Measurements from ENCODE around the gene RIC1.
"Not testable (repeated sequence)": the region's sequence is repeated elsewhere in the genome, so short reads cannot be mapped to it uniquely, and the experiment has no call there.

The RIC1 gene

DNA sequence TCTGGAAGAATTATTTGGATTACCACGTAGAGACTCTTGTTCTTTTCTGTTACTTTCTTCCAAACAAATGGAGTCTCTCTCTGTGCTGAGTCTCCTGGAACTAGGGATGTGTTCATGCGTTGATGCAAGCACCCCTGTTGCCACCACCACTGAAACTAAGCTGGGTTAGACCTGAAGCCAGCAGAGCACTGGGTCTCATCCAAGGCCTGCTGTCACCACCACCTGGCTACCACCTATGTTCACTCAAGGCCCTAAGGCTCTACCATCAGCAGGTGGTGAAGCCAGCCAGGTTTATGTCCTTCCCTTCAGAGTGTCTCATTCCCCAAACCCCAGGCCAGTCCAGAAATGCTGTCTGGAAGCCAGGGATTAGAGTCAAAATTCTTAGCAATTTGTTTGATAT, 13.3 kb downstream of the RIC1 start:
- H3K4me3 ChIP-seq (ENCODE audit: low read depth, low read length), result no peak overlapping the region
- no peaks in the 10 kb centered on the region for H3K9me3 ChIP-seq (ENCODE audit: control insufficient read depth, insufficient read depth, low read length)
- no peak overlapping the region for H3K9ac ChIP-seq (ENCODE audit: low read depth, low read length)
- no peaks in the 10 kb centered on the region for H3K4me1 ChIP-seq (ENCODE audit: control insufficient read depth, insufficient read depth, low read length)
- no peaks in the 10 kb centered on the region for H3K36me3 ChIP-seq (ENCODE audit: control insufficient read depth, insufficient read depth, low read length)
- no peaks in the 10 kb centered on the region for H3K27me3 ChIP-seq (ENCODE audit: control insufficient read depth, insufficient read depth, low read length)
- H3K27ac ChIP-seq (ENCODE audit: low read depth, low read length), result no peak overlapping the region

DNA sequence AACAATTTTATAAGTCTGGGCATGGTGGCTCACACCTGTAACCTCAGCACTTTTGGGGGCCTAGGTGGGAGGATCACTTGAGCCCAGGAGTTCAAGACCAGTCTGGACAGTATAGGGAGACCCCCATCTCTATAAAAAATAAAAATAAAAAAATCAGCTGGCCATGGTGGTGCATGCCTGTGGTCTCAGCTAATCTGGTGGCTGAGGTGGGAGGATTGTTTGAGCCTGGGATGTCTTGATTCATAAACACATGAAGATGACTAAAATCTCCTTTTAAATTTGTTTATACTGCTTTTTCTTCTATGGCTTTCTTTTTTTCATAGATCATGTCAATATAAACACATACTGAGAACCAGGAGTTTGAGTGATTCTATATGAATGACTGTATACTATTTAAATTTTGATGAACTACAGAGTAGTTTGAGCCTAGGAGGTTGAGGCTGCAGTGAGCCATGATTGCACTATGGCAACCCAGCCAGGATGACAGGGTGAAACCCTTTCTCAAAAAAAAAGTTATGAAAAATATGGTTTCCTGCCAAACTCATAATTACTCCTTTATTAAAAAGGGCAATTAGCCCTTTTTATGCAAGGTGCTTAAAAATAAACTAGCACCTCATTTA, 14.2 kb downstream of the RIC1 start:
- Histone ChIP-seq H3K4me3 (ENCODE audit: low read depth, low read length) (no peak overlapping the region), H3K9me3 (ENCODE audit: control insufficient read depth, insufficient read depth, low read length) (no peaks in the 10 kb centered on the region), H3K27ac (ENCODE audit: low read depth, low read length) (no peak overlapping the region), H3K27me3 (ENCODE audit: control insufficient read depth, insufficient read depth, low read length) (no peaks in the 10 kb centered on the region), H3K4me1 (ENCODE audit: control insufficient read depth, insufficient read depth, low read length) (no peaks in the 10 kb centered on the region), H3K36me3 (ENCODE audit: control insufficient read depth, insufficient read depth, low read length) (no peaks in the 10 kb centered on the region), H3K9ac (ENCODE audit: low read depth, low read length) (no peak overlapping the region)

DNA sequence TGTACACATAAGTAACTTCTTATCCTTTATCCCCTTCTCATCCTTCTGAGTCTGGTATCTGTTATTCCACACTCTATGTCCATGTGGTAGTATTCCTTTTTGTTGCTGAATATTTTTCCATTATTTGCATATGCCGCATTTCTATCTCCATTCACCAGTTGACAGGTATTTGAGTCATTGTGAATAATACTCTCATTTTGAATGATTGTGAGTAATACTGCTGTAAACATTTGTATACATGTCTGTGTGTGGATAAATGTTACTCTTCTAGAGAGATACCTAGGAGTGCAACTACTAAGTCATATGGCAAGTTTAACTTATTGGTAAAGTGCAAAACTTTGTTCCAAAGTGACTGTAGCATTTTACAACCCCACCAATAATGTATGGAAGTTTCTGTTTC, 15.6 kb downstream of the RIC1 start:
- Histone ChIP-seq H3K9me3 (ENCODE audit: control insufficient read depth, insufficient read depth, low read length) (no peaks in the 10 kb centered on the region), H3K4me3 (ENCODE audit: low read depth, low read length) (no peak overlapping the region), H3K27me3 (ENCODE audit: control insufficient read depth, insufficient read depth, low read length) (no peaks in the 10 kb centered on the region), H3K9ac (ENCODE audit: low read depth, low read length) (no peak overlapping the region), H3K36me3 (ENCODE audit: control insufficient read depth, insufficient read depth, low read length) (no peaks in the 10 kb centered on the region), H3K4me1 (ENCODE audit: control insufficient read depth, insufficient read depth, low read length) (no peaks in the 10 kb centered on the region), H3K27ac (ENCODE audit: low read depth, low read length) (no peak overlapping the region)

DNA sequence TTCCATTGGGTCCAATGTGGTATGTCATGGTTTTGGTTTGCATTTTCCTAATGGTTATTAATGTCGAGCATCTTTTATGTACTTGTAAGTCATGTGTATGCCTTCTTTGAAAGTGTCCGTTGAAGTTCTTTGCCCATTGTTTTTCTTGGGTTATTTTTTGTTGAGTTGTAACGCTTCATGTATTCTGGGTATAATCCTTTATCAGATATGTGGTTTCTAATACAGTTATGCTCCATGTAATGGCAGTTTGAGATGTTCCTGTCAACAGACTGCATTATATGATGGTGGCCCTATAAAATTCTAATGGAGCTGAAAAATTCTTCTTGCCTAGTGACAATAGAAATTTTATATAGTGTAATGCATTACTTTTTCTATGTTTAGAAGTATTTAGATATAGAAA, 17.2 kb downstream of the RIC1 start:
- H3K36me3 ChIP-seq (ENCODE audit: control insufficient read depth, insufficient read depth, low read length), result no peaks in the 10 kb centered on the region
- H3K9ac ChIP-seq (ENCODE audit: low read depth, low read length), result no peak overlapping the region
- no peaks in the 10 kb centered on the region for H3K4me1 ChIP-seq (ENCODE audit: control insufficient read depth, insufficient read depth, low read length)
- H3K9me3 ChIP-seq (ENCODE audit: control insufficient read depth, insufficient read depth, low read length), result no peaks in the 10 kb centered on the region
- H3K4me3 ChIP-seq (ENCODE audit: low read depth, low read length), result no peak overlapping the region
- no peaks in the 10 kb centered on the region for H3K27me3 ChIP-seq (ENCODE audit: control insufficient read depth, insufficient read depth, low read length)
- H3K27ac ChIP-seq (ENCODE audit: low read depth, low read length), result no peak overlapping the region

DNA sequence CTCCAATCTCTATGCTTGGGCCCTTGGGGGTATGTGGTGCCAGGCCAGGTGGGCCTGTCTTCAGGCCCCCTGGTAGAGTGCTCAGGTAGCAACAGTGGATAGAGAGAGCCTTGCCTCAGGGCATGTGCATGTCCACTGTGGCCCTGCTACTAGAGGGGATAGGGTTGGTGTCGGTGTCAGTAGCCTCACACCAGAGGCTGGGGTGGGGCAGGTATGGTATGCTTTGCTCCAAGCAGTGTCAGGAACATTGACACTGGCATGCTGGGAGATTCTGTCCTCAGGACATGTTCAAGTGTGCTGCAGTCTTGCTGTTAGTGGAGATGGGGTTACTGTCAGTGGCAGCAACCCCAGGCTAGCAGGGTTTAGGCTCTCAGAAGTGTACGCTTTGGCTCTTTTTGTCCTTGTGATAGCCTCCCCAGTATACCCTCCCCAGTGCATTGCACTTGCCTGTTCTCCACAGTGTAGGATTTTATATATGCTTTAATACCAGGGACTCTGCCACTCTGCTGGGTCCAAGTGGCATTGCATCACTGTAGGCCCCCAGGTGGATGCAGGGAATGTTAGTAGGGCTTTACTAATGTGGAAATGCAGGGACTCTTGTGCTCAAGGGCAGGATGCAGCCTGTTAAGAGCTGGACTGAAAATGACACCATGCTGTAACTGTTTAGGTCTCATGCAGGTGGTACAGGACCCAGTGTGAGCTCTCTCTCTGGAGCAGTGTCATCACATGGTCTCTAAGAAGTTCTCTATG, 21.6 kb downstream of the RIC1 start:
- H3K4me3 ChIP-seq (ENCODE audit: low read depth, low read length), result no peak overlapping the region
- H3K36me3 ChIP-seq (ENCODE audit: control insufficient read depth, insufficient read depth, low read length), result no peaks in the 10 kb centered on the region
- no peaks in the 10 kb centered on the region for H3K4me1 ChIP-seq (ENCODE audit: control insufficient read depth, insufficient read depth, low read length)
- H3K27me3 ChIP-seq (ENCODE audit: control insufficient read depth, insufficient read depth, low read length), result no peaks in the 10 kb centered on the region
- H3K9ac ChIP-seq (ENCODE audit: low read depth, low read length), result no peak overlapping the region
- H3K9me3 ChIP-seq (ENCODE audit: control insufficient read depth, insufficient read depth, low read length), result peaks cover 9% of the 10 kb centered on the region; the same call in 1 of the 2 replicates
- H3K27ac ChIP-seq (ENCODE audit: low read depth, low read length), result no peak overlapping the region

DNA sequence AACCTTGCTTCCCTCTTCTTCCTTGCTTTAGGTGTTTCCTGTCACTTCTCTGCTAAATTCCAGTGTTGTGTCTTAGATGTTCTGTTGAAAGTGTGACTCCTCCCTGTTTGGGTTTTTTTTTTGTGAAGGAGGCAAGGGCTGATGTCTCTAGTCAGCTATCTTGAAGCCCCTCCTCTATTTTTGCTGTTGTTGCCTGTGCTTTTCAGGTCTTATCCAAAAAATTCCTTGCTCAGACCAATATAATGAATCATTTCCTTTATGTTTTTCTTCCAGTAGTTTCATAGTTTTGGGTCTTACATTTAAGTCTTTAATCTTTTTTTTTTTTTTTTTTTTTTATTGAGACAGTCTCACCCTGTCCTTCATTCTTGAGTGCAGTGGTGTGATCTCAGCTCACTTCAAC, 22.3 kb downstream of the RIC1 start:
- Histone ChIP-seq H3K27ac (ENCODE audit: low read depth, low read length) (no peak overlapping the region), H3K4me3 (ENCODE audit: low read depth, low read length) (no peak overlapping the region), H3K9ac (ENCODE audit: low read depth, low read length) (no peak overlapping the region), H3K27me3 (ENCODE audit: control insufficient read depth, insufficient read depth, low read length) (no peaks in the 10 kb centered on the region), H3K36me3 (ENCODE audit: control insufficient read depth, insufficient read depth, low read length) (no peaks in the 10 kb centered on the region), H3K9me3 (ENCODE audit: control insufficient read depth, insufficient read depth, low read length) (peaks cover 9% of the 10 kb centered on the region; the same call in 1 of the 2 replicates), H3K4me1 (ENCODE audit: control insufficient read depth, insufficient read depth, low read length) (no peaks in the 10 kb centered on the region)

DNA sequence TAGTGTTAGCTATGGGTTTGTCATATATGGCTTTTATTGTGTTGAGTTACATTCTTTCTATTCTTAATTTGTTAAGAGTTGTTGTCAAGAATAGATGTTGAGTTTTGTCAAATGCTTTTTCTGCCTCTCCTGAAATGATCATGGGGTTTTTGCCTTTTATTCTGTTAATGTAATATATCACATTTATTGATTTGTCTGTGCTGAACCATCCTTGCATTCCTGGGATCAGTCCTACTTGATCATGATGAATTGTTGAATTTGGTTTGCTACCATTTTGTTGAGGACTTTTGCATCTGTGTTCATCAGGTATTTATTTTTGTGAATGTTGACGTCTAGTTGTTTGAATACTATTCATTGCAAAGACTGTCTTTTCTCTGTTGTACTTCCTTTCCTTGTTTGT, 23.9 kb downstream of the RIC1 start:
- no peaks in the 10 kb centered on the region for H3K4me1 ChIP-seq (ENCODE audit: control insufficient read depth, insufficient read depth, low read length)
- no peak overlapping the region for H3K9ac ChIP-seq (ENCODE audit: low read depth, low read length)
- no peak overlapping the region for H3K4me3 ChIP-seq (ENCODE audit: low read depth, low read length)
- no peaks in the 10 kb centered on the region for H3K27me3 ChIP-seq (ENCODE audit: control insufficient read depth, insufficient read depth, low read length)
- no peak overlapping the region for H3K27ac ChIP-seq (ENCODE audit: low read depth, low read length)
- no peaks in the 10 kb centered on the region; the same call in 1 of the 2 replicates for H3K36me3 ChIP-seq (ENCODE audit: control insufficient read depth, insufficient read depth, low read length)
- H3K9me3 ChIP-seq (ENCODE audit: control insufficient read depth, insufficient read depth, low read length), result peaks cover 9% of the 10 kb centered on the region; the same call in 1 of the 2 replicates

DNA sequence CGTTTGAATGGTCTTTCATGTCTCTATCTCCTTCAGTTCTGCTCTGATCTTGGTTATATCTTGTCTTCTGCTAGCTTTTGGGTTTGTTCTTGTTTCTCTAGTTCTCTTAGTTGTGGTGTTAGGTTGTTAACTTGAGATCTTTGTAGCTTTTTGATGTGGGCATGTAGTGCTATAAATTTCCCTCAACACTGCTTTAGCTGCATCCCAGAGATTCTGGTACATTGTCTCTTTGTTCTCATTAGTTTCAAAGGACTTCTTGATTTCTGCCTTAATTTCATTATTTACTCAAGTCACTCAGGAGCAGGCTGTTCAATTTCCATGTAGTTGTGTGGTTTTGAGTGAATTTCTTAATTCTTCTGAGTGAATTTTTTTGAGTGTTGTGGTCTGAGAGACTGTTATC, 33.9 kb downstream of the RIC1 start:
- H3K27ac ChIP-seq (ENCODE audit: low read depth, low read length); H3K36me3 ChIP-seq (ENCODE audit: control insufficient read depth, insufficient read depth, low read length); H3K4me1 ChIP-seq (ENCODE audit: control insufficient read depth, insufficient read depth, low read length); H3K9ac ChIP-seq (ENCODE audit: low read depth, low read length); H3K9me3 ChIP-seq (ENCODE audit: control insufficient read depth, insufficient read depth, low read length); H3K27me3 ChIP-seq (ENCODE audit: control insufficient read depth, insufficient read depth, low read length); H3K4me3 ChIP-seq (ENCODE audit: low read depth, low read length): not testable (repeated sequence)

DNA sequence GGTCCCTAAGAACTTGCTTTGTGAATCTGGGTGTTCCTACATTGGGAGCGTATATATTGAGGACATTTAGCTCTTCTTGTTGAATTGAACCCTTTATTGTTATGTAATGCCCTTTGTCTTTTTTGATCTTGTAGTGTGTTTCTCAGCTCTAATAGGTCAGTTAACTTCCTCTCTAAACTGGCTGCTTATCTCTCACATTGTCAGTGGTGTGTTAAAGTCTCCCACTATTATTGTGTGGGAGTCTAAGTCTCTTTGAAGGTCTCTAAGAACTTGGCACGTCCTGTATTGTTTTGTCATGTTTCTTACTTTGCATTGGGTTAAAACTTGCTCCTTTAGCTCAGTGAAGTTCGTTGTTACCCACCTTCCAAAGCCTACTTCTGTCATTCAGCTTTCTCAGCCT, 36.2 kb downstream of the RIC1 start:
- Histone ChIP-seq H3K4me1 (ENCODE audit: control insufficient read depth, insufficient read depth, low read length) (no peaks in the 10 kb centered on the region), H3K9ac (ENCODE audit: low read depth, low read length) (no peak overlapping the region), H3K4me3 (ENCODE audit: low read depth, low read length) (no peak overlapping the region), H3K9me3 (ENCODE audit: control insufficient read depth, insufficient read depth, low read length) (no peaks in the 10 kb centered on the region), H3K27me3 (ENCODE audit: control insufficient read depth, insufficient read depth, low read length) (no peaks in the 10 kb centered on the region), H3K27ac (ENCODE audit: low read depth, low read length) (no peak overlapping the region), H3K36me3 (ENCODE audit: control insufficient read depth, insufficient read depth, low read length) (0 out of 2 replicates have a peak, but pooled peaks cover 3% of the 10 kb centered on the region)

DNA sequence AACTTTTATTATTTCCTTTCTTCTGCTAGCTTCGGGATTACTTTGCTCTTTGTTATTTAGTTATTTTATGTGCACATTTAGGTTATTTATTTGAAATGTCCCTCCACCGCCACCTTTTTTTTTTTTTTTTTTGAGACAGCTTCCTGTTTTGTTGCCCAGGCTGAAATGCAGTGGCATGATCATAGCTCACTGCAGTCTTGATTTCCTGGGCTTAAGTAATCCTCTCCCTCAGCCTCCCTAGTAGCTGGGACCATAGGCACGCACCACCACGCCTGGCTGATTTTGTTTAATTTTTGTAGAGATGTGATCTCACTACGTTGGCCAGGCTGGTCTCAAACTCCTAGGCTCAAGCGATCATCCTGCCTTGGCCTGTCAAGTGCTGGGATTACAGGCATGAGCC, 38.5 kb downstream of the RIC1 start:
- Histone ChIP-seq H3K27me3 (ENCODE audit: control insufficient read depth, insufficient read depth, low read length) (no peaks in the 10 kb centered on the region), H3K9ac (ENCODE audit: low read depth, low read length) (no peak overlapping the region), H3K27ac (ENCODE audit: low read depth, low read length) (no peak overlapping the region), H3K36me3 (ENCODE audit: control insufficient read depth, insufficient read depth, low read length) (0 out of 2 replicates have a peak, but pooled peaks cover 3% of the 10 kb centered on the region), H3K4me3 (ENCODE audit: low read depth, low read length) (no peak overlapping the region), H3K9me3 (ENCODE audit: control insufficient read depth, insufficient read depth, low read length) (no peaks in the 10 kb centered on the region), H3K4me1 (ENCODE audit: control insufficient read depth, insufficient read depth, low read length) (peaks cover 6% of the 10 kb centered on the region)

DNA sequence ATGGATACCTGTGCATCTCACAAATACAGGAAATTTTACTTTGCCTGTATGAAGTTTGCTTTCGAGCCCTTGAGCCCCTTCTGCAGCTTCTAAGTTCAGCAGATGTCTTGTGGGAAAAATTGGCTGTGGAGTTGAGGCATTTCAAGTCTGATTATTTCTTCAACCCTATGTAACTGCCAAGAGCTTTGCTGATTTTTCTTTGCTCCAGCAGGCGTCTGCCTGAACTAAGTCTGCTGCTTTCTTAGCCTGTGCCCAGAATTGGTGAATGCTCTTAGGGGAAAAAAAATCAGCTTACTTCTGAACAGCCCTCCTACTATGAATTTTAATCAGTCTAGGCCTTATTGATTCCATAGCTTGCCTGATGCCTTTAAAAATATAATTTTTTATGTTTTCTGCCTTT, 41.2 kb downstream of the RIC1 start:
- no peak overlapping the region for H3K4me3 ChIP-seq (ENCODE audit: low read depth, low read length)
- 0 out of 2 replicates have a peak, but pooled peaks cover 3% of the 10 kb centered on the region for H3K36me3 ChIP-seq (ENCODE audit: control insufficient read depth, insufficient read depth, low read length)
- no peaks in the 10 kb centered on the region for H3K27me3 ChIP-seq (ENCODE audit: control insufficient read depth, insufficient read depth, low read length)
- H3K27ac ChIP-seq (ENCODE audit: low read depth, low read length), result no peak overlapping the region
- no peak overlapping the region for H3K9ac ChIP-seq (ENCODE audit: low read depth, low read length)
- no peaks in the 10 kb centered on the region for H3K9me3 ChIP-seq (ENCODE audit: control insufficient read depth, insufficient read depth, low read length)
- peaks cover 13% of the 10 kb centered on the region for H3K4me1 ChIP-seq (ENCODE audit: control insufficient read depth, insufficient read depth, low read length)

All from HUES48 (cell line).